ENCODE data around the gene BEAN1.
"Not testable (repeated sequence)": the region's sequence is repeated elsewhere in the genome, so short reads cannot be mapped to it uniquely, and the experiment has no call there.

BEAN1 gene

DNA sequence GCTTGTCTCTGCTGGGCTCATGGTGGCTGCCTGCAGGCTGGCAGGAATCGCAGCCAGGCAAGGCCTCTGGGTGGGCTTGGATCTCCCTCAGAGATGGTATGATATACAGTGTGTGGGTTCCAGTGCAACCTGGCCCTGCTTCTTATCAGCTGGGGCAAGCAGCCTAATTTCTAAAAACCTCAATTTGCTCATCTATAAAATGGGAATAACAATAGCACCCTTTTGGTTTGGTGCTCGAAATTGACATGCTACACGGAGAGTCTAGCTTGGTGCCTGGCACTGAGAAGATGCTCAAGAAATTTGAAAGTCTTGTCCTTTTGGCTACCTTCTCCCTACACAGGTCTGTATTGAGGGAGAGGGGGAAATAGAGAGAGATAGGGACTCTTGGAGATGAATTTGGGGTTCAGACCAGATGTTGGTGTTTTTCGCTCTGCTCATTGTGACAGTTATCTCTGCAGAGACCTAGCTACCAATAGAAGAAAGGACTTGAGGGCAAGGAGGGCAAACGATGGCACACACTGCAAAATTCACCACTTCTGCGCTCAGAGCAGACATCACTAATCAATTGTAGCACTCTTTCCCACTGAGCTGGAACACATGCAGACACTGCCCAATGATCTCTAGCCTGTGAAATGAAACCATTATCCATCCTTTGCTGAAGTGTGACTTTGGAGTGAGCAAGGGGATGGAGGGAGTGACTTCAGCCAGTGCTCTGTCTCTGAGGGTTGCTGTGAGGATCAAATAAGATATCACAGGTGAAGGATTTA, 15.6 kb downstream of the BEAN1 start:
- no peak for DNase-seq

DNA sequence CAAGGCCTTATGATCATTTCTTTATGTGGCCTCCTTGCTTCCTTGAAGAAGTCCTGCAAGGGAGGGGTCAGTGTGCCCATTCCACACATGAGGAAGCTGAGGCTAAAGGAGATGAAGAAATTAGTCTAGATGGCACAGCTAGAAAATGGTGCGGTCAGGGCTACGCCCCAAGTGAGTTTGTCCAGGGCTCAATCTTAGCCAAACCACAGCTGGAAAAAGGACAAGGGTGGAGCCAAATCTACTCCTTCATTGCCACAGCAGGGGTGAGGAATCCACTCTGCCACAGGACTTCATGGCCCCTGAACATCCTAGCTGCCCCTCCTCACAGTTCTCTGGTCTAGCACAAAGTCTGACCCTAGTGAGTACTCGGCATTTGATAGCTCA, 16.2 kb downstream of the BEAN1 start:
- no peak for DNase-seq

DNA sequence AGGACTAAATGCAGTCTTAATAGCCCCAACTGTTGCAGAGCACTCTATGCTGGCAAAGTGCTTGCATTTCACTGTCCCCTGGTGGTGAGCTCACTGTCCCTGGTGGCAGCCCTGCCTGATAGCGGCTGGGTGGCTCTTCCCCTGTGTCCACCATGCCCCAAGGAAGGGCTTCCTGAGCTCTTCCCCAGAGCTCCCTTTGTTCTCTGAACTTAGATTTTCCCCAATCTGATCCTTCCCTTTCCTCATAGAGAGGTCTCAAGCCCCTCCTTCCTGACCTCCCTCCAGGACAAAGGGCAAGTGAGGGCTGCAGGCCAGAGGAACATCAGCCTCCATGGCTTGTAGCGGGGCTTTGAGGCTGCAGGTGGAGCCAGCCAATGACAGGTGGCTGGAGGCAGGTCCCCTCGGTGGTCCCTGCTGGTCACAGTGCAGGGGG, 17.0 kb downstream of the BEAN1 start:
- no peak for DNase-seq

DNA sequence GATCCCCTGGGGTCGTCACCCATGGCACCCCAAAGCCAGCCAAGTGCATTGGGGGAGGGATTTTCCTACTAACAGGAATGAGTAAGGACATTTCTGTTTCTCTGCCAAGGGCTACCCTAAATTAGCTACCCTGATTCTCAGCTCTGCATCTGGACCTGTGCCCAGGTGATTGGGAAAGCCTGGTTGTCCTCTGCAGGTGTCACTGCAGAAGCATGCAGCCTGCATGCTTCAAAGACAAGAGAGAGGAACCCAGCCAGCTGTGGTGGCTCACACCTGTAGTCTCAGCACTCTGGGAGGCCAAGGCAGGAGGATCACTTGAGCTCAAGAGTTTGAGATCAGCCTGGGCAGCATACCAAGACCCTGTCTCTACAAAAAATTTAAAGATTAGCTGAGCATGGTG, 19.6 kb downstream of the BEAN1 start:
- no peak for DNase-seq

DNA sequence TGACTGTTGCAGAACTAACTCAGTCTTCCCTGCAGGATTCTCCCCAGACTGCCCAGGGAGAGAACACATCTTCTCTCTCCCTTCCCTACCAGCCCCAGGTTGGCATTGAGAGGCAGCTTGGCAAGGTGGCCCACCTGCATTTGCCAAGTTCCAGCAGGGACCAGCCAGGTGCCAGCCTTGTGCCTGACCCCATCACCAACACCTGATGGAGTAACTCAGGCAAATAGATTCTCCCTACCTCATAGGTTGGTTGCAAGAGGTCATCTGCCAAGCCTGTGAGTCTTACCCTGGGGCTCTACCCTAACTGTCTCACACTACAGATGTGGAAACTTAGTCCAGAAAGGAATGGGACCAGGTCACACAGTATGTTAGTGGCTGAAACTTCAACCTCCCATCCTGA, 20.4 kb downstream of the BEAN1 start:
- no peak for DNase-seq

DNA sequence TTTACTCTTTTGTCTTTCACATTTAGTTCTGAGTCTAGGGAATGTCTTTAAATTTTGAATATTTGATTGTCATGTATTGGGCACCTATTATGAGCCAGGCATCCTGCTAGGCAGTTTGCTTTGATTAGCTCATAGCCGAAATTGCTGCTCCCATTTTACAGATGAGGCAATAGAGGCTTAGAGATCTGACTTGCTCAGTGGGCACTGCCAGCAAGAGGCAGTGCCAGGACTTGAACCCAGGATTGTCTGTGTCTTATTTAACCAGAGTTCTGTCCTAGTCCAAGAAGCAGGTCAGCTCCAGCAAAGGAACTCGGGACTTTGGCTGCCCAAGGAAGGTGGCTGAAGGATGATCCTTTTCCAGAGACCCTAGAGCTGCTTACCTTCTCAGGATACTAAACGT, 24.5 kb downstream of the BEAN1 start:
- no peak for DNase-seq

DNA sequence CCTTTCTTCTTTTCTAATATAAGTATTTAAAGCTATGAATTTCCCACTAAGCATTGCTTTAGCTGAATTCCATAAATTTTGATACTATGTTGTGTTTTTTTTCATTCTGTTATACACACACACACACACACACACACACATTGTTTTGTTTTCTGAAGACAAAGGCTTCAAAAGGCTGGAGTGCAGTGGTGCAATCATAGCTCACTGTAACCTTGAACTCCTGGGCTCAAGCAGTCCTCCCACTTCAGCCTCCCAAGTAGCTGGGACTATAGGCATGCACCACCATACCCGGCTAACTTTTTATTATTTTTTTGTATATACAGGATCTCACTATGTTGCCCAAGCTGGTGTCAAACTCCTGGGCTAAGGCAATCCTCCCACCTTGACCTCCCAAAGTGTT, 26.1 kb downstream of the BEAN1 start:
- DNase-seq: not testable (repeated sequence)

DNA sequence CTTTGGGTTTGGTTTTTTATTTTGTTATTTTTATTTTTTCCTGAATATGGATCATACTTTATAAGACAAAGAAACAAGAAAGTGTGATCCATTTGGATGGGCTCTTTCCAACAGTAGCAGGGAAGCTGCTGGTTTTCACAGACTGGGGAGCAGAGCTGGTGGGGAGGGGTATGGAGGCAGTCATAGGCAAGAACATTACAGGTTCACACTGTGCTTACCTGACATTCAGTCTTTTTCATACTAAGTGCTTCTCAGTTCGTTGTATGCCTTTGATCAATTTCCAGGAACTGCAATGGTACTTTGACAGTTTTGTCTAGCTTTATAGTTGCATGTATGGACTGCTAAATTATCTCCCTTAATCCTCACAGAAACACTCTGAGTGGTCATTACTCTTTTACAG, 27.7 kb downstream of the BEAN1 start:
- DNase-seq: no peak

DNA sequence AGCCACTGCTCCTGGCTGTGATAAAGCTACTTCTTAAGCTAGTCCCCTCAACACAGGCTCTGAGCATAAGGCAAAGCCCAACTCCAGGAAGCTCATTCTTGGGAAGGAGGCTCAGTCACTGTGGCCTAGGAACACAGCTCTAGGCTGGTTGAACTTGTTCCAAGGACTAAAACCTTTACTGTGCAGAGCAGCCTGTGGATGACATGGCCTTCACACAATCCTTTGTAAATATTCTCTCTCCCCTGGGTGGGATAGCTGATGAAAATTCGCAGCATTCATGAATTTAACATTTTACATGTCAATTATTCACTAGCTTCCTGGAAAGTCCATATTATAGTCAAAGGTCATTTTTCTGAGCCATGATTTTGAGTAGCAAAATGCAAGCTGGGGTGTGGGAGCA, 28.9 kb downstream of the BEAN1 start:
- no peak for DNase-seq

DNA sequence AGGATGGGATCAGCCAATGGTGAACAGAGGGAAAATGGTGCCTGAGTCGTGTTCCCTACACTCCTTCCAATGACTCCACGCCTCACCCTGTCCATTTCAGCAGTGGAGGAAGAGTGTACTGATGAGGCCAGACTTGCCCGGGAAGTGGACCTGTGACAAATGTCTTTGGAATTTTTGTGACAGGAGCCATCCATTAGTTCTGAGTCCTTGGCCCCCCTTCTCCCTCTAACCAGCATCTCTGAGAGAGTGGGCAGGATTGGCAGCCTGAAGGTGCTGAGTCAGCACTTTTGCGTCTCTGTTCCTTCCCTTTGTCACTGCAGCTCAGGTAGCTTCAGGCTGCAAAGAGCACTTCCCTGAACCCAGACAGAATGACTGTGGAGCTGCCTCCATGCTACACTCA, 30.8 kb downstream of the BEAN1 start:
- no peak for DNase-seq

DNA sequence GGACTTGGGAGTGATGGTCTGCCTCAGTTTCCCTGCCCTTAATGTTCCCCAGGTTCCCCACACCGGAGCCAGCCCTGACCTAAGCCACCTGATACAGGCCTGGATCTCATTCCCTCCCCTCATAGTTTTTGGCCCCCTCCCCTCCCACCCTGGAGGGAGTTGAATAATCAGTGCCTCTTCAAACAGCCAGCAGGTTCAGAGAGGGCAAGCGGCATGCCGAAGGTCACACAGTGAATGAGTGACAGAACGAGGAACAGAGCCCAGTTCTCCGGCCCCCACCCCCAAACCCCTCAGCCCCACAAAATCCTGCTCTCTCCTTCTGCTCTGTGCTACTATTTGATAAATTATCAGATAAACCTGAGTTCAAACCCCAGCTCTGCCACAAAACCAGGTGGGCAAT, 31.2 kb downstream of the BEAN1 start:
- no peak for DNase-seq

DNA sequence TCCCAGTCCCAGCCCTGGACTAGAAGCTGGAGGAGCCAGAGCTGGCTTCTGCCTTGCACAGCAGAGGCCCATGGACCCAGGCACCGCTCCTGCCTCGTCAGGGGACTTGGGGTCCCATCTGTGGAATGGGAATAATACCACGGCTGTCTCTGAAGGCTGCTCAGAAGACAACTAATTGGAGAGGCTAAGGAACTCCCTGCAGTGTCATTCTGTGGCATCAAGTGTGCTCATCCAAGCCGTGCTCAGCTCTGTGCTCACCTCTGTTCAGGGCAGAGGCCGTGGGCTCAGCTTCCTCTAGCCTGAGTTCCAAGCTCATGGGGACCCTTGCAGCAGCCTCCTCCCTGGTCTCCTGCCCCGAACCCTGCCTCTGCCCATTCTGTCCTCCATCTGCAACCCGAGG, 31.8 kb downstream of the BEAN1 start:
- DNase-seq: no peak

DNA sequence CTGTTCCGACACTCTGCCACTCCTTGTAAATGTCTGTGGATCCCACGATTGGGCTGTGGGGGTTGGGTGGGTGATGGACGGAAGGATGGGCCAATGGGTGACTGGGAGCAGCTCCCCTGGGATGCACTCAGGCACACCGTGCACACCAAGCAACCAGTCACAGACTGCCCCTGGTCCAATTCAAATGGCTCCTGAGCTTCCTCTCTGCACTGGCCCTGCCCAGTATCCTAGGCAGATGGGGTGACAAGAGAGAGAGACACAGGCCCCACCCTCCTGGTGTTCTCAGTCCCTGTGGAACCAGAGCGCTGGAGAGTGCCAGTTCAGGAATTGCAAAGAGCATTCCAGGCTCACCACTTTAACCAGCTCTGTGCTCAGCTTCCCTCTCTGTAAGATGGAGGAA, 32.8 kb downstream of the BEAN1 start:
- no peak for DNase-seq

DNA sequence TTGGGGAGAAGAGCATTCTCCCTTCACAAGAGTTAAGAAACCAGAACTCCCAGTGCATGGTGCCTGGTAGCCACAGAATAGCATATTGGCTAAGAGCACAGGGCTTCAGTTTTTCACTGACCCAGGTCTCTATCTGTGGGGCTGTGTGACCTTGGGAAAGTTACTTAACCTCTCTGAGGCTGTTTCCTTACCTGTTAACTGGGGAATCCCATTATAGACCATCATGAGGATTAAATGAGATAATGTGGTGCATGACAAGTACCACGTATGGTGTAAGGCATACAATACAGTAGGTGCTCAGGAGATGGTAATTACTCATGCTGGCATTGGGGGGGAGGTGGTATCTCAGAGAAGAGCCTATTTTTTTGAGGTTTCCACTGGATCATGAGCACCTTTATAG, 33.6 kb downstream of the BEAN1 start:
- DNase-seq: no peak

DNA sequence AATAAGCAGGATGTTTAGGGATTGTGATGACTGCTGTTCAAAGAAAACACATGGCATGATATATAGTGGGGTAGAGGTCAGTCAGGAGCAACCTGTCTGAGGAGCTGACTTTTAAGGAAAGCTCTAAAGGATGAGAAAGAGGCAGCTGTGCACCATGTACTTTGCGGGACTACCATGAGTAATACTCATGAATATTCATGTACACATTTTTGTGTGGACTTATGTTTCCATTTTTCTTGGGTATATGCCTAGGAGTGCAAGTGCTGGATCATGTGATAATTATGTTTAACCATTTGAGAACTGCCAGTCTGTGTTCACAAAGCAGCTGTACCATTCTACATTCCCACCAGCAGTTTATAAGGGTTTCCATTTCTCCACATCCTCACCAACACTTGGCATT, 35.8 kb downstream of the BEAN1 start:
- DNase-seq: no peak

DNA sequence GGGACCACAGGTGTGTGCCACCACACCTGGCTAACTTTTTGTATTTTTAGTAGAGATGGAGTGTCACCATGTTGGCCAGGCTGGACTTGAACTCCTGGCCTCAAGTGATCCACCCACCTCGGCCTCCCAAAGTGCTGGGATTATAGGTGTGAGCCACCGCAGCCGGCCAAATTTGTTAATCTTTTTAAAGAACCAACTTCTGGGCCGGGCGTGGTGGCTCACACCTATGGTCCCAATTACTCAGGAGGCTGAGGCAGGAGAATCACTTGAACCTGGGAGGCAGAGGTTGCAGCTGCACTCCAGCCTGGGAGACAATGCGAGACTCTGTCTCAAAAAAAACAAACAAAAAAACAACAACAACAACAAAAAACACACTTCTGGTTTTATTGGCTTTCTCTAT, 38.9 kb downstream of the BEAN1 start:
- not testable (repeated sequence) for DNase-seq

DNA sequence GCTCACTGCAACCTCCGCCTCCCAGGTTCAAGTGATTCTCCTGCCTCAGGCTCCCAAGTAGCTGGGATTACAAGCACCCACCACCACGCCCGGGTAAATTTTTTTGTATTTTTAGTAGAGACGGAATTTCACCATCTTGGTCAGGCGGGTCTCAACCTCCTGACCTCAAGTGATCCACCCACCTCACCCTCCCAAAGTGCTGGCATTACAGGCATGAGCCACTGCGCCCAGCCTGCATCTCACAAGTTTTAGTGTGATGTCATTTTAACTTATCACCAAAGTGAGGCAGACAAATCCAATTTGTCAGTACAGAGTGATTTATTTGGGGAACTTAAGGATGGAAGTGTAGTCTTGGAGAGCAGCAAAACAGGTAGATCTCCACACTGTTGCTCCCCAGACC, 39.5 kb downstream of the BEAN1 start:
- not testable (repeated sequence) for DNase-seq

DNA sequence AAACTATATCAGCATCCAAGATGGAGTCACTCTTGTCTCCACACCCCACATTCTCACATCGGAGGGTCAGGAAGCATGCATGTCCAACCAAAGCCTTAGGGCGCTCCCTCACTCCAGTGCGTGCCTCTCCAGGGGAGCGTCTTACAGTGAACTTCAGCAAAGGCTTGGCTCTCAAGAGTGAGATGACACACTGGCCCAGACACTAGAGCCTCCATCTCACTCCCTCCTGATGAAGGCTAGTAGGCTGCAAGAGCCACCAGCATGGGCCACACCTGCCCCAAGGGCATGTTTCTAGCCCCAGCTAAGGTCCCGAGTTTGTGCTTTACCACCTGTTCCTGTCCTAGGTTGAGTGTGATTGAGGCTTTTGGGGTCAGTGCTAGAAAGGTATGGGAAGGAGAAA, 40.5 kb downstream of the BEAN1 start:
- DNase-seq: no peak

DNA sequence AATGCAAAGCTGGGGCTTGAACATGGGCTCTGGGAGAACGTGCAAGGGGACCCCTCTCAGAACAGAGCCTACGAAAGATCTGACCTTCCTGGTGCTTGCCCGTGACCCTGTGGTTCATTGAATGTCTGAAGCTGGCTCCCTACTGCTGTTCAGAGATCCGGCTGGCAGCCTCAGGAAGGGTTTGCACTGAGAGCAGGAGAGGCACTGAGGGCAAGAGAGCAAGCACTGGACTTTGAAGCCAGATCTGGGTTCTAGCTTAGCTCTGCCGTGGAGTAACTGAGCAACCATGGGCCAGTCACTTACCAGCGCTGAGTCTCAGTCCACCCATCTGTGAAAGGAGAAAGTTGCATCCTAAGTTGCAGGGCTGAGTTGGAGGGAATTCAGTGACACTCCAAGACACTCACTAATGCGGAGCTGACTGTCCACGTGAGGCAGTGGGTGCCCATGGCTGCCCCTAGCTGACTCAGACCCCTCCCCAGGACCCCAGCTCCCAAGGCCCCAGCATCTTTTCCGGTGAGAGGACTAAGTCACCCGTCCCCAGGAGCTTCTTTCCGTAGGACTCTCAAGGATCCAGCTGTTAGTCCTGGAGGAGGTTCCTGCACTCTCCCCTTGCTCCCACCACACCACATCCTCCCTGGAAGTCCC, 41.3 kb downstream of the BEAN1 start:
- DNase-seq: no peak

DNA sequence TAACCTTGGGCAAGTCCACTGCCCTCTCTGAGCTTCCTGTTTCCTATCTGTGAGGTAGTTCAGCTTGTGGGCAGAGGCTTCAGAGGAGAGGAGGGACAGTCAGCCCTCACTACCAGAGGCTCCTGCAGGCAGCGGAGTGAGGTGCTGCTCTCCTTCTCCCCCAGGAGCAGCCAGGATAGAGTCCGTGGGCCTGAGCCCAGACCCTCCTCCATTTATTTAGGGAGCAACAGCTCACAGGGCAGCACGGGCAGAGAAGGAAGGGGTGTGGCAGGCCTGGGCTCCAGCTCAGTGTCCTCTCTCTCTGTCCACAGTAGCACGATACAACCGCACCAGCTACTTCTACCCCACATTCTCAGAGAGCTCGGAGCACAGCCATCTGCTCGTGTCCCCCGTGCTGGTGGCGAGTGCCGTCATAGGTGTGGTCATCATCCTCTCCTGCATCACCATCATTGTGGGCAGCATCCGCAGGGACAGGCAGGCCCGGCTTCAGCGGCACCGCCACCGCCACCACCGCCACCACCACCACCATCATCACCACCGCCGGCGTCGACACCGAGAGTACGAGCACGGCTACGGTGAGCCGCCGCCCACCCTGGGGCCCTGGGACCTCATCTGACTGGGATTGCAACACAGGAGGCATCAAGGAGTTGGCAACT, 42.3 kb downstream of the BEAN1 start:
- no peak for DNase-seq

DNA sequence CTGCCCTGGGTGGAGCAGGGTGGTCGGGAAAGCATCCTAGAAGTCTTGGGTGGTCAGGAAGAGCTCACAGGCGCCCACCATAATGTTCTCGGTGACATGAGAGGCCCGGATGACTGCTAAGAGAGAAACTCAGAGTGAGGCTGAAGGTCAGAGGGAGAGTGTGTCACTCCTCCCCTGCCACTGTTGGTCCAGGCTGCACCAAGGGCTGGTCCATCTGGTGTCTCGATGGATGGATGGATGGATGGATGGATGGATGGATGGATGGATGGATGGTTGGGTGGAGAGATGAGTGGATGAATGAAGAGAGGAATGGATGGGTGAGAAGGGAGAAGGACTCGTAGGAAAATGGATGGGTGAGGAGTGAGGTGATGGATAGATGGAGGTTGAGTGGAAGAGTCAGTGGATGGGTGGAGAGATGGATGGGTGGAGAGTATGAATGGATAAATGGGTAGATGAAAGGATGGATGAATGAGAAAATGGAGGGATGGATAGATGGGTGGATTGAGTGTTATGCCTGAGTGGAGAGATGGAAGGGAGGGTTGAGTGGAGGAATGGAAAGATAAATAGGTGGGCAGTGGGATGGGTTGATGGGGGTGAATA, 43.0 kb downstream of the BEAN1 start:
- no peak for DNase-seq

DNA sequence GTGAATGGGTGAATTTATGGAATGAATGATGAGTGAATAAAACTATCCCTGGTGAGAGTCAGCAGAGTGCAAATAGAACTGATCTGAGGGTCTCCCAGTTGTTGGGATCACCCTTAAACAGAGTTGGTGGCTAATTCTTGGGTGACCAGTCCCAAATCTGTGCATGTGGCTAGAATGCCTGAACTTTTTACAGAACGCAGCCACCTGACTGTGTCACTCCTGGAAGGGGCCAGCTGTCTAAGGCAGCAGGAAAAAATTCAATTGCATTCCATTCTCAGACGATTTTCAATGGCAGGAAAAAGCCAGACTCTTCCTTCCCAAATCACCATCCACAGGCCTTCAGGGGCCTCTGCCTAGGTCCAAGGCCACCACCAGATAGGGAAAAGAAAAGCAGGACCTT, 43.5 kb downstream of the BEAN1 start:
- DNase-seq: no peak

DNA sequence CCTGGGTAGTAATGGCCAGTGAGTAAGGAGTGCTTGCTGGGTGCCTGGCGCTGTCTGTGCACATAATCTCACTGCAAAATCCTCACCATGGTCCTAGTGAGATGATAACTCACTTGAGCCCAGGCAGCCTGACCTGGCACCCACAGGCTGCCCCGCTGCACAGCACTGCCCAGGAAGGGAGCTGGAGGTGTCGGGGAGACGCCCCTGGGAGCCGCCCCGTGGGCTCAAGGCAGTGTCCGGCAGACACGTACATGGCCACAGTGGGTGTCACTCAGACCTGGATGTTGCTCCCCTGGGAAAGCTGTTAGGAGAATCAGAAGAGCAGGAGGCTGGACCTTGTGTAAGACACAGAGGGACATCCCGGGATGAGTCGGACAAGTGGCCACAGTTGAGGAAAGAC, 44.2 kb downstream of the BEAN1 start:
- no peak for DNase-seq

All from effector CD8-positive, alpha-beta T cell (primary cell).